Stimulated activated CD8-positive, alpha-beta memory T cell treated with anti-CD3 and anti-CD28 coated beads, Interleukin-12 subunit alpha, Interleukin-12 subunit beta, amount 100 ng/mL, for 24 hours (primary cell): ENCODE data around the gene AP2B1.

Experiments
- DNase-seq: peaks from one replicate; pipeline ENCODE4 v3.0.0-alpha.2; 2020; ENCODE audit errors: extremely low read depth

The AP2B1 gene

GRCh38 chr17:35630530-35631148 lies 43.5 kb downstream of the AP2B1 start:
- no peak for DNase-seq

- DNase-seq = no peak
Observed at GRCh38 chr17:35641032-35641431, 53.9 kb downstream of the AP2B1 start.

- no peak for DNase-seq
Observed at GRCh38 chr17:35645923-35646322, 58.8 kb downstream of the AP2B1 start.

GRCh38 chr17:35651467-35651866 lies 64.3 kb downstream of the AP2B1 start:
- no peak for DNase-seq

- DNase-seq = no peak
Observed at GRCh38 chr17:35653619-35654361, 66.7 kb downstream of the AP2B1 start.

GRCh38 chr17:35655303-35655702 lies 68.2 kb downstream of the AP2B1 start:
- no peak for DNase-seq

- no peak for DNase-seq
Observed at GRCh38 chr17:35660902-35661301, 73.8 kb downstream of the AP2B1 start.

GRCh38 chr17:35664685-35665084 lies 77.6 kb downstream of the AP2B1 start:
- no peak for DNase-seq

- DNase-seq = no peak
Observed at GRCh38 chr17:35665662-35666061, 78.5 kb downstream of the AP2B1 start.

- DNase-seq = no peak
Observed at GRCh38 chr17:35666070-35666469, 78.9 kb downstream of the AP2B1 start.

- no peak for DNase-seq
Observed at GRCh38 chr17:35666967-35667532, 79.9 kb downstream of the AP2B1 start.

GRCh38 chr17:35668802-35669201 lies 81.7 kb downstream of the AP2B1 start:
- DNase-seq = no peak

GRCh38 chr17:35674552-35674951 lies 87.4 kb downstream of the AP2B1 start:
- DNase-seq = no peak

- DNase-seq = no peak
Observed at GRCh38 chr17:35676441-35676840, 89.3 kb downstream of the AP2B1 start.

GRCh38 chr17:35679007-35679682 lies 92.0 kb downstream of the AP2B1 start:
- no peak for DNase-seq

GRCh38 chr17:35683591-35683990 lies 96.5 kb downstream of the AP2B1 start:
- DNase-seq = no peak

- no peak for DNase-seq
Observed at GRCh38 chr17:35684055-35684802, 97.1 kb downstream of the AP2B1 start.

- DNase-seq = no peak
Observed at GRCh38 chr17:35692512-35693210, 105.5 kb downstream of the AP2B1 start.

GRCh38 chr17:35693662-35694061 lies 106.5 kb downstream of the AP2B1 start:
- no peak for DNase-seq

GRCh38 chr17:35694906-35695305 lies 107.8 kb downstream of the AP2B1 start:
- DNase-seq = no peak

- DNase-seq = no peak
Observed at GRCh38 chr17:35695613-35696012, 108.5 kb downstream of the AP2B1 start.
